ENCODE data around the gene EIF4G2.
"Not testable (repeated sequence)": the region's sequence is repeated elsewhere in the genome, so short reads cannot be mapped to it uniquely, and the experiment has no call there.

GRCh38 chr11:10836884-10837283 is 28.2 kb upstream of the EIF4G2 start:
- not testable (repeated sequence) for TF ChIP-seq YY1 (IDR thresholded peaks at IDR 0.05; ENCODE audit: insufficient read depth, insufficient read length); ZNF274 (IDR thresholded peaks at IDR 0.05; ENCODE audit: low read depth, low read length); SUZ12 (IDR thresholded peaks at IDR 0.05; ENCODE audit: extremely low read depth, insufficient read depth, insufficient read length)
